ENCODE data around the gene REP15. TPM values are rescaled to one million over a fixed set of nuclear protein-coding genes. Genes with fewer than 3 reads are reported as not detected.

REP15 gene
- polyA plus RNA-seq, 1 of the 3 experiments (the other 2 are of a cell fraction), result 0.84 TPM

DNA sequence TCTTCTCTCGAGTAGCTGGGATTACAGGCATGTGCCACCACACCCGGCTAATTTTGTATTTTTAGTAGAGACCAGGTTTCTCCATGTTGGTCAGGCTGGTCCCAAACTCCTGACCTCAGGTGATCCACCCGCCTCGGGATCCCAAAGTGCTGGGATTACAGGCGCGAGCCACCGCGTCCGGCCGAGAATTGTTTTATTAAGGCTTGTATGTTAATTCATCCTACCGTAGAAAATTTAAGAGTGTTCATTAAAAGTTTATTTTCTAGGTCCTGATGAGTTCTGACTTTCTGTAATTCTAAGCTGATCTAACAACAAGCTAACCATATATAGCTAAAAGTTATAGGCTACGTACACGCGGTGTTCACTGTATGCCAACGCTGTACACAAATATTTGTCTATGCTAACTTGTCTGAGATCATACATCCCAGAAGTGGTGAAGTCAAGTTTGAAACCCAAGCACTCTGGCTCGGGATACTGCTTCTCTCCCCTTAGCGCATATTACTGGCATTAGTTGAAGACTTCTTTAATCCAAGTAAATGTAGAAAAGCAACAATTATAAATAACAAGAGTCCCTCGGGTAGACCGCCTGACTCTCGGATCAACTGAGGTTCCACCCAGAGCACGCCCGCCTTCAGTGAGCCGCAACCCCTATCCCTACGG, 13.8 kb downstream of the REP15 start:
- POLR2A ChIA-PET, result no interaction called here
- Histone ChIP-seq H3K9me3 (no peaks in the 10 kb centered on the region), H3K4me1 (ENCODE audit: control insufficient read depth in 1 of 2, insufficient read depth in 2 of 2, low read depth in 1 of 2, low read length in 1 of 2) (peaks cover 4 to 7% of the 10 kb centered on the region in 2 experiments; a peak in 3 of 4 replicates), H3K27ac (ENCODE audit: low read depth in 2 of 2, low read length in 1 of 2) (peak overlapping the region; percentile 89), H3K4me2 (peak overlapping the region; percentile 93), H2AFZ (ENCODE audit: low read depth) (peak overlapping the region; percentile 93), H3K9me2 (no peaks in the 10 kb centered on the region), H3F3A (replicated peaks; ENCODE audit: insufficient read depth) (peaks cover 4% of the 10 kb centered on the region), H3K36me3 (replicated peaks in 1 of 2; ENCODE audit: control insufficient read depth in 1 of 2, insufficient read depth in 2 of 2, low read length in 1 of 2) (peaks cover 0 to 10% of the 10 kb centered on the region in 2 experiments), H3K27me3 (ENCODE audit: insufficient read depth) (no peaks in the 10 kb centered on the region), H3K79me2 (ENCODE audit: insufficient read depth) (peaks cover 43% of the 10 kb centered on the region), H3K4me3 (ENCODE audit: low read depth in 2 of 2, low read length in 1 of 2) (peak overlapping the region; percentile 91 to 98), H3K9ac (peak overlapping the region; percentile 90), H4K20me1 (ENCODE audit: insufficient read depth) (peaks cover 5% of the 10 kb centered on the region)
- CTCF ChIA-PET, result interaction anchor here (1.0 to 1.5 kb wide), 3 partner anchors 27 to 285 kb away, joined by 3 read pairs; no protein-coding TSS in a partner anchor
- TF ChIP-seq RFX5 (IDR thresholded peaks at IDR 0.05; ENCODE audit: low read length) (no peak), TEAD4 (IDR thresholded peaks at IDR 0.05; ENCODE audit: borderline replicate concordance, insufficient read depth) (no peak), MXI1 (IDR thresholded peaks at IDR 0.05; ENCODE audit: low read depth, low read length) (no peak), RXRA (IDR thresholded peaks at IDR 0.05; ENCODE audit: borderline replicate concordance, low read depth) (no peak), GATA2 (CRISPR knock-in tag; IDR thresholded peaks at IDR 0.05) (no peak), POLR2AphosphoS5 (IDR thresholded peaks at IDR 0.05; ENCODE audit: low read depth, low read length) (no peak), RCOR1 (IDR thresholded peaks at IDR 0.05; ENCODE audit: low read length) (no peak), CHD2 (IDR thresholded peaks at IDR 0.05; ENCODE audit: low read length, partially characterized antibody) (no peak)
- TF ChIP-seq, protein P1, sequence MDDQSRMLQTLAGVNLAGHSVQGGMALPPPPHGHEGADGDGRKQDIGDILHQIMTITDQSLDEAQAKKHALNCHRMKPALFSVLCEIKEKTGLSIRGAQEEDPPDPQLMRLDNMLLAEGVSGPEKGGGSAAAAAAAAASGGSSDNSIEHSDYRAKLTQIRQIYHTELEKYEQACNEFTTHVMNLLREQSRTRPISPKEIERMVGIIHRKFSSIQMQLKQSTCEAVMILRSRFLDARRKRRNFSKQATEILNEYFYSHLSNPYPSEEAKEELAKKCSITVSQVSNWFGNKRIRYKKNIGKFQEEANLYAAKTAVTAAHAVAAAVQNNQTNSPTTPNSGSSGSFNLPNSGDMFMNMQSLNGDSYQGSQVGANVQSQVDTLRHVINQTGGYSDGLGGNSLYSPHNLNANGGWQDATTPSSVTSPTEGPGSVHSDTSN (IDR thresholded peaks at IDR 0.05), result no peak
- TF ChIP-seq, protein P2, sequence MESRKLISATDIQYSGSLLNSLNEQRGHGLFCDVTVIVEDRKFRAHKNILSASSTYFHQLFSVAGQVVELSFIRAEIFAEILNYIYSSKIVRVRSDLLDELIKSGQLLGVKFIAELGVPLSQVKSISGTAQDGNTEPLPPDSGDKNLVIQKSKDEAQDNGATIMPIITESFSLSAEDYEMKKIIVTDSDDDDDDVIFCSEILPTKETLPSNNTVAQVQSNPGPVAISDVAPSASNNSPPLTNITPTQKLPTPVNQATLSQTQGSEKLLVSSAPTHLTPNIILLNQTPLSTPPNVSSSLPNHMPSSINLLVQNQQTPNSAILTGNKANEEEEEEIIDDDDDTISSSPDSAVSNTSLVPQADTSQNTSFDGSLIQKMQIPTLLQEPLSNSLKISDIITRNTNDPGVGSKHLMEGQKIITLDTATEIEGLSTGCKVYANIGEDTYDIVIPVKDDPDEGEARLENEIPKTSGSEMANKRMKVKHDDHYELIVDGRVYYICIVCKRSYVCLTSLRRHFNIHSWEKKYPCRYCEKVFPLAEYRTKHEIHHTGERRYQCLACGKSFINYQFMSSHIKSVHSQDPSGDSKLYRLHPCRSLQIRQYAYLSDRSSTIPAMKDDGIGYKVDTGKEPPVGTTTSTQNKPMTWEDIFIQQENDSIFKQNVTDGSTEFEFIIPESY (IDR thresholded peaks at IDR 0.05; ENCODE audit: borderline replicate concordance, low read depth), result no peak
- 6% methylated on average over 24 of the region's 24 CpGs for WGBS (ENCODE audit: low lambda C conversion rate)
- DNase-seq, result no peak

DNA sequence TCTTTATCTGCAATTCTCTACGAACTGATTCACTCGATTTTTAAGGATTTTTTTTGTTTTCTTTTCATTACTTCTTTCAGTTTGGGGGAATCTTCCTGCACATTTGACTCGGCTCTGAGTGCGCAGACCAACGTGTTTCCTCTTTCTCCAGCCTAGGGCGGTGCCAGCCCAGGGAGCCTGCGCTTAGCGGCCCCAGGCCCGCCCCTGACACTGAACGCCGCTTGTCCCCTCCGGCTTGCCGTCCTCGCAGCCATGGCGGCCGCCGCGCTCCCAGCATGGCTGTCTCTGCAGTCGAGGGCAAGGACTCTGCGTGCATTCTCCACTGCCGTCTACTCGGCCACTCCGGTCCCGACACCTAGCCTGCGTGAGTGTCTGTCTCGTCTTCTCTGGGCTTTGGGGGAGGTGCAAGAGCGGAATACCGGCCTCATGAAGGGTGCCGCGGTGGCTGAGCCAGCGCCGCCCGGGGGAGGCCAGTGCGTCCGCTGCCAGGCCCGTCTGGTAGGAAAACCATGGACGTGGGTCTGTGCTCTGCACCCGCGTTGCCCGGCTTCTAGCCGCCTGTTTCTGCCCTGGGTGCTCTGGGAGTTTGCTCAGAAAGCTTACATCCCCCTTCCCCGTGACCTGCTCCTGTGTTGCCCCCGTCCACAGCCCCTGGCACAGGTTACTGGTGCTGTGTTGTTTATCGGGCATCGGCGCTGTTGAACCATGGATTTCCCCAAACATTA, 14.5 kb downstream of the REP15 start, which contains the start of gene MRPS35:
Gene MRPS35 (plus strand): TSS at position 241 of the 725 bp plus-strand sequence. CDS start 12 bp downstream, at position 253.
- H3K27ac ChIP-seq (ENCODE audit: low read depth in 2 of 2, low read length in 1 of 2), result peak within 1 kb of the TSS; percentile 89
- H3K9me2 ChIP-seq, result no peaks in the 10 kb centered on the region
- no peaks in the 10 kb centered on the region for H3K27me3 ChIP-seq (ENCODE audit: insufficient read depth)
- peak within 1 kb of the TSS; percentile 93 for H2AFZ ChIP-seq (ENCODE audit: low read depth)
- peaks cover 4% of the 10 kb centered on the region for H3F3A ChIP-seq (replicated peaks; ENCODE audit: insufficient read depth)
- peak; percentile 91 for DNase-seq
- H4K20me1 ChIP-seq (ENCODE audit: insufficient read depth), result peaks cover 5% of the 10 kb centered on the region
- peak within 1 kb of the TSS; percentile 91 to 98 for H3K4me3 ChIP-seq (ENCODE audit: low read depth in 2 of 2, low read length in 1 of 2)
- H3K4me1 ChIP-seq (ENCODE audit: control insufficient read depth in 1 of 2, insufficient read depth in 2 of 2, low read depth in 1 of 2, low read length in 1 of 2), result peaks cover 4 to 7% of the 10 kb centered on the region in 2 experiments; a peak in 3 of 4 replicates
- peaks cover 2 to 11% of the 10 kb centered on the region in 2 experiments for H3K36me3 ChIP-seq (replicated peaks in 1 of 2; ENCODE audit: control insufficient read depth in 1 of 2, insufficient read depth in 2 of 2, low read length in 1 of 2)
- no peaks in the 10 kb centered on the region for H3K9me3 ChIP-seq
- peak within 1 kb of the TSS; percentile 93 for H3K4me2 ChIP-seq
- peaks cover 50% of the 10 kb centered on the region for H3K79me2 ChIP-seq (ENCODE audit: insufficient read depth)
- peak within 1 kb of the TSS; percentile 90 for H3K9ac ChIP-seq
- POLR2A ChIA-PET, result no interaction called here
- WGBS (ENCODE audit: low lambda C conversion rate), result 1% methylated on average over 19 of the region's 46 CpGs
- CTCF ChIA-PET, result interaction anchor here (1.0 to 1.5 kb wide), 2 partner anchors 58 to 286 kb away, joined by 3 read pairs; no protein-coding TSS in a partner anchor
- TF ChIP-seq, protein P3, sequence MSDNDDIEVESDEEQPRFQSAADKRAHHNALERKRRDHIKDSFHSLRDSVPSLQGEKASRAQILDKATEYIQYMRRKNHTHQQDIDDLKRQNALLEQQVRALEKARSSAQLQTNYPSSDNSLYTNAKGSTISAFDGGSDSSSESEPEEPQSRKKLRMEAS (IDR thresholded peaks at IDR 0.05; ENCODE audit: low read depth), result peak; percentile 97
- TF ChIP-seq, protein P4, sequence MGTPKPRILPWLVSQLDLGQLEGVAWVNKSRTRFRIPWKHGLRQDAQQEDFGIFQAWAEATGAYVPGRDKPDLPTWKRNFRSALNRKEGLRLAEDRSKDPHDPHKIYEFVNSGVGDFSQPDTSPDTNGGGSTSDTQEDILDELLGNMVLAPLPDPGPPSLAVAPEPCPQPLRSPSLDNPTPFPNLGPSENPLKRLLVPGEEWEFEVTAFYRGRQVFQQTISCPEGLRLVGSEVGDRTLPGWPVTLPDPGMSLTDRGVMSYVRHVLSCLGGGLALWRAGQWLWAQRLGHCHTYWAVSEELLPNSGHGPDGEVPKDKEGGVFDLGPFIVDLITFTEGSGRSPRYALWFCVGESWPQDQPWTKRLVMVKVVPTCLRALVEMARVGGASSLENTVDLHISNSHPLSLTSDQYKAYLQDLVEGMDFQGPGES (IDR thresholded peaks at IDR 0.05; ENCODE audit: low read depth, low read length), result no peak
- no peak for TF ChIP-seq FOXM1 (IDR thresholded peaks at IDR 0.05; ENCODE audit: low read depth)
- no peak for TF ChIP-seq RAD21 (IDR thresholded peaks at IDR 0.05; ENCODE audit: low read length)
- peak; percentile 9; the same call in 1 of the 2 replicates for TF ChIP-seq FOXJ3 (CRISPR knock-in tag; IDR thresholded peaks at IDR 0.05)
- TF ChIP-seq, protein P5, sequence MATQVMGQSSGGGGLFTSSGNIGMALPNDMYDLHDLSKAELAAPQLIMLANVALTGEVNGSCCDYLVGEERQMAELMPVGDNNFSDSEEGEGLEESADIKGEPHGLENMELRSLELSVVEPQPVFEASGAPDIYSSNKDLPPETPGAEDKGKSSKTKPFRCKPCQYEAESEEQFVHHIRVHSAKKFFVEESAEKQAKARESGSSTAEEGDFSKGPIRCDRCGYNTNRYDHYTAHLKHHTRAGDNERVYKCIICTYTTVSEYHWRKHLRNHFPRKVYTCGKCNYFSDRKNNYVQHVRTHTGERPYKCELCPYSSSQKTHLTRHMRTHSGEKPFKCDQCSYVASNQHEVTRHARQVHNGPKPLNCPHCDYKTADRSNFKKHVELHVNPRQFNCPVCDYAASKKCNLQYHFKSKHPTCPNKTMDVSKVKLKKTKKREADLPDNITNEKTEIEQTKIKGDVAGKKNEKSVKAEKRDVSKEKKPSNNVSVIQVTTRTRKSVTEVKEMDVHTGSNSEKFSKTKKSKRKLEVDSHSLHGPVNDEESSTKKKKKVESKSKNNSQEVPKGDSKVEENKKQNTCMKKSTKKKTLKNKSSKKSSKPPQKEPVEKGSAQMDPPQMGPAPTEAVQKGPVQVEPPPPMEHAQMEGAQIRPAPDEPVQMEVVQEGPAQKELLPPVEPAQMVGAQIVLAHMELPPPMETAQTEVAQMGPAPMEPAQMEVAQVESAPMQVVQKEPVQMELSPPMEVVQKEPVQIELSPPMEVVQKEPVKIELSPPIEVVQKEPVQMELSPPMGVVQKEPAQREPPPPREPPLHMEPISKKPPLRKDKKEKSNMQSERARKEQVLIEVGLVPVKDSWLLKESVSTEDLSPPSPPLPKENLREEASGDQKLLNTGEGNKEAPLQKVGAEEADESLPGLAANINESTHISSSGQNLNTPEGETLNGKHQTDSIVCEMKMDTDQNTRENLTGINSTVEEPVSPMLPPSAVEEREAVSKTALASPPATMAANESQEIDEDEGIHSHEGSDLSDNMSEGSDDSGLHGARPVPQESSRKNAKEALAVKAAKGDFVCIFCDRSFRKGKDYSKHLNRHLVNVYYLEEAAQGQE (IDR thresholded peaks at IDR 0.05; ENCODE audit: low read depth, low read length), result peak; percentile 76
- no peak for TF ChIP-seq FOSL2 (IDR thresholded peaks at IDR 0.05; ENCODE audit: borderline replicate concordance, low read depth)
- no peak for TF ChIP-seq GABPA (IDR thresholded peaks at IDR 0.05; ENCODE audit: low read depth)

Data from SK-N-SH (cell line).